ENCODE data around the gene KCNH2. TPM values are rescaled to one million over a fixed set of nuclear protein-coding genes. Genes with fewer than 3 reads are reported as not detected.

Gene KCNH2
- total and polyA plus RNA-seq, 2 of the 13 experiments (the other 11 are each of a cell fraction or from before 2014, with no cell fraction given): 0.09 to 0.11 TPM

DNA sequence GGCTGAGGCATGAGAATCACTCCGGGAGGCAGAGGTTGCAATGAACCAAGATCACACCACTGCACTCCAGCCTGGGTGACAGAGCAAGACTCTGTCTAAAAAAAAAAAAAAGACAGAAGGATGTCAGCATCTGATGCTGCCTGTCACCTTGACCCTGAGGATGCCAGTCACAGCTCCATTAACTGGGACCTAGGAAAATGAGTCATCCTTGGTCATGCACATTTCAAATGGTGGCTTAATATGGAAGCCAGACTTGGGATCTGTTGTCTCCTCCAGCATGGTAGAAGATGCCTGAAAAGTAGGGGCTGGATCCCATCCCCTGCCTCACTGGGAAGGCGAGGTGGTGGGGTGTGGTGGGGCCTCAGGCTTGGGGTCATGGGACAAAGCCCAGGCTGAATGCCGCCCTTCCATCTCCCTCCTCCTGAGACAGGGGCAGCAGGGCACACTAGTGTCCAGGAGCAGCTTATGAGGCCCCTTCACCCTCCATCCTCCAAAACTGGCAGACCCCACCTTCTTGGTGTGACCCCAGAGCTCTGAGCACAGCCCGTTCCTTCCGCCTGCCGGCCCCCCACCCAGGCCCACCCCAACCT, 14.0 kb upstream of the KCNH2 start:
- TF ChIP-seq FOSL2 (CRISPR knock-in tag; IDR thresholded peaks at IDR 0.05) (peak; percentile 44), CHD2 (IDR thresholded peaks at IDR 0.05; ENCODE audit: low read depth, low read length) (no peak)
- Histone ChIP-seq H3K9me3 (ENCODE audit: low read length) (no peaks in the 10 kb centered on the region), H3K4me2 (ENCODE audit: low read depth, low read length) (no peak overlapping the region), H3K79me2 (ENCODE audit: insufficient read depth, low read length) (no peaks in the 10 kb centered on the region), H3K9ac (ENCODE audit: insufficient read depth, low read depth, low read length) (no peak overlapping the region), H3K36me3 (replicated peaks in 1 of 2; ENCODE audit: control insufficient read depth in 1 of 2, insufficient read depth in 2 of 2, low read length in 2 of 2) (no peaks in the 10 kb centered on the region), H3K4me3 (replicated peaks in 1 of 3; ENCODE audit: insufficient read depth in 1 of 3, low read depth in 2 of 3, low read length in 3 of 3) (no peak overlapping the region), H4K20me1 (ENCODE audit: insufficient read depth, low read length) (no peaks in the 10 kb centered on the region), H3K27ac (ENCODE audit: extremely low read length, insufficient read depth, low read length) (no peak overlapping the region), H3K27me3 (ENCODE audit: control insufficient read depth in 1 of 2, insufficient read depth in 2 of 2, low read length in 2 of 2) (peaks cover 4 to 48% of the 10 kb centered on the region in 2 experiments), H3K4me1 (ENCODE audit: insufficient read depth, low read length) (peaks cover 11% of the 10 kb centered on the region; the same call in 1 of the 2 replicates), H2AFZ (ENCODE audit: low read length) (no peak overlapping the region)
- ATAC-seq (no peak), FAIRE-seq (no peak), DNase-seq (ENCODE audit: low spot score) (no peak)
- ChIA-PET POLR2A (no interaction called here), CTCF (ENCODE audit: low intra/inter-chr PET ratio, low total read pairs) (no interaction called here)
- BruUV-seq (replicated peaks): no TSS peak
- intact Hi-C loops (cut with micrococcal nuclease; ENCODE audit: unreplicated experiment): no loop called here
- in situ Hi-C loops (cut with HindIII; ENCODE audit: extremely low pct_ligation_motif_present, low pct_unique_long_range_greater_than_20kb): no loop called here
- WGBS (ENCODE audit: low lambda C conversion rate): 17% methylated on average over 4 of the region's 6 CpGs

DNA sequence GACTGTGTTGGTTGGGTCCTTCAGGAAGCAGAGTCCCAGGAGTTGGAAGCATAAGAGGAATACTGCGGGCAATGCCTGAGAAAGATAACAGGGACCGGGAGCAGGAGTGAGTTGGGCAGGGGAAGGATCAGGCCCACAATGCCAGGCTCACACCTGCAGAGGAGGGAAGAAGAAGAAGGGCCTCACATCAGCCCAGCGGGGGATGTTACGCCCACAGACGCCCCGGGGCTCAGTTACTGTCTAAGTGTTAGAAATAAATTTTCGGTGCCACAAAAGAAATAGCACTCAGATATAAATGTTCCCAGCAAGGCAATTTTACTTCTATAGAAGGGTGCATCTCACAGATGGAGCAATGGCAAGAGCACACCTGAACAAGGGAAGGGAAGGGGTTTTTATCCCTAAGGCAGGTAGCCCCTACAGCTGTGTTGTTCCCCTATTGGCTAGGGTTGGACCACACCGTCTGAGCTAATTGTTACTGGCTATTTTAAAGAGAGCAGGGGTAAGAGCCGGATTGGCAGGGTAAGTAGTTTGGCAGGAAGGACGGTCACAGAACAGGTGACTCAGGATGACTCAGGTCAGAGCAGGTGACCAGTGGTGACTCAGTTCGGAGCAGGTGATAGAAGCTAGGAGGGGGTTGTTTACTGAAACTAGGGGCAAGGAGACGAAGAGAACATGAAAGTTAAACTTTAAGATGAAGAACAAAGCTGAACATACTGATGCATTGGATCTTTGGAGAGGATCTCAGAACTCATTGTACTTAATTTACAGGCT, 12.5 kb upstream of the KCNH2 start, which contains the start of gene NOS3:
TSS of gene NOS3 (plus strand) at position 602 of the 771 bp plus-strand sequence. CDS start 2,787 bp downstream, outside the sequence.
- POLR2A ChIA-PET: interaction anchor here (1.0 kb wide), 1 partner anchor 19 kb away, joined by 3 read pairs; no protein-coding TSS in a partner anchor

More for the DNA sequence above, 12.5 kb upstream of the KCNH2 start, which contains the start of gene NOS3:
- Histone ChIP-seq H3K4me1 (ENCODE audit: insufficient read depth, low read length) (peaks cover 11% of the 10 kb centered on the region; the same call in 1 of the 2 replicates), H3K79me2 (ENCODE audit: insufficient read depth, low read length) (no peaks in the 10 kb centered on the region), H3K4me3 (replicated peaks in 1 of 3; ENCODE audit: insufficient read depth in 1 of 3, low read depth in 2 of 3, low read length in 3 of 3) (no peak within 1 kb of the TSS), H2AFZ (ENCODE audit: low read length) (no peak within 1 kb of the TSS), H3K9ac (ENCODE audit: insufficient read depth, low read depth, low read length) (no peak within 1 kb of the TSS), H3K27me3 (ENCODE audit: control insufficient read depth in 1 of 2, insufficient read depth in 2 of 2, low read length in 2 of 2) (peaks cover 4 to 52% of the 10 kb centered on the region in 2 experiments), H3K36me3 (replicated peaks in 1 of 2; ENCODE audit: control insufficient read depth in 1 of 2, insufficient read depth in 2 of 2, low read length in 2 of 2) (no peaks in the 10 kb centered on the region), H4K20me1 (ENCODE audit: insufficient read depth, low read length) (0 out of 2 replicates have a peak, but pooled peaks cover 2% of the 10 kb centered on the region), H3K4me2 (ENCODE audit: low read depth, low read length) (no peak within 1 kb of the TSS), H3K27ac (ENCODE audit: extremely low read length, insufficient read depth, low read length) (no peak within 1 kb of the TSS), H3K9me3 (ENCODE audit: low read length) (no peaks in the 10 kb centered on the region)
- FAIRE-seq (no peak), DNase-seq (ENCODE audit: low spot score) (no peak), ATAC-seq (no peak)
- TF ChIP-seq FOSL2 (CRISPR knock-in tag; IDR thresholded peaks at IDR 0.05) (peak; percentile 82), FOXA1 (IDR thresholded peaks at IDR 0.05) (no peak), FOXA1 (CRISPR knock-in tag; IDR thresholded peaks at IDR 0.05) (no peak)
- intact Hi-C loops (cut with micrococcal nuclease; ENCODE audit: unreplicated experiment): no loop called here
- BruUV-seq (replicated peaks): no TSS peak
- CTCF ChIA-PET (ENCODE audit: low intra/inter-chr PET ratio, low total read pairs): no interaction called here
- whole genome bisulfite sequencing (ENCODE audit: low lambda C conversion rate): 11% methylated on average over 12 of the region's 12 CpGs
- in situ Hi-C loops (cut with HindIII; ENCODE audit: extremely low pct_ligation_motif_present, low pct_unique_long_range_greater_than_20kb): no loop called here

All from HepG2 (cell line).